Neural crest cell (in vitro differentiated cells): ENCODE measurements around the gene DUSP22. TPM values are rescaled to one million over a fixed set of nuclear protein-coding genes. Genes with fewer than 3 reads are reported as not detected.
A peak's percentile ranks its signal among the peaks of the same experiment; 100 is the strongest.
"Not testable (repeated sequence)": the region's sequence is repeated elsewhere in the genome, so short reads cannot be mapped to it uniquely, and the experiment has no call there.

ENCODE experiments used
- DNase-seq: peaks from one replicate; pipeline ENCODE4 v3.0.0; 2021; ENCODE audit warnings: low read depth, mixed read lengths, low spot score
- H3K27ac Mint-ChIP-seq: one replicate; pipeline ENCODE4 v1.8.0; 2021; ENCODE audit warnings: mild to moderate bottlenecking, mixed read lengths; ENCODE audit not compliant: unreplicated experiment
- H3K27me3 Mint-ChIP-seq: 2 replicates; pipeline ENCODE4 v1.8.0; 2021; ENCODE audit warnings: low read depth, mild to moderate bottlenecking, mixed read lengths
- H3K36me3 Mint-ChIP-seq: 2 replicates; pipeline ENCODE4 v1.8.0; 2021; ENCODE audit warnings: low read depth, mild to moderate bottlenecking, mixed read lengths
- H3K4me1 Mint-ChIP-seq: 2 replicates; pipeline ENCODE4 v1.8.0; 2021; ENCODE audit warnings: mixed read lengths
- H3K4me3 Mint-ChIP-seq: one replicate; pipeline ENCODE4 v1.8.0; 2021; ENCODE audit warnings: mild to moderate bottlenecking, mixed read lengths
- H3K9me3 Mint-ChIP-seq: 2 replicates; pipeline ENCODE4 v1.8.0; 2021; ENCODE audit warnings: mixed read lengths
- CTCF ChIP-seq: fragments of 200-600 bp; sonication (generic); conservative IDR thresholded peaks from 2 replicates; pipeline ENCODE4 v1.5.0; 2021; ENCODE audit warnings: antibody characterized with exemption, mild to moderate bottlenecking
- total RNA-seq: library from RNA; stranded (reverse); gene quantifications from 2 replicates; pipeline ENCODE4 v1.2.1, GENCODE V29; 2021

DUSP22 gene
- total RNA-seq, 1 donor from 2014 or later: 35.1 TPM

- Mint-ChIP-seq H3K9me3 (no peaks in the 10 kb centered on the region), H3K4me3 (no peak overlapping the region), H3K4me1 (no peaks in the 10 kb centered on the region), H3K36me3 (peaks cover 7% of the 10 kb centered on the region), H3K27ac (no peak overlapping the region), H3K27me3 (no peaks in the 10 kb centered on the region)
- TF ChIP-seq CTCF: no peak
- DNase-seq: no peak
These were observed 32.4 kb downstream of the DUSP22 start for GRCh38 chr6:324729-325125.

GRCh38 chr6:325161-325860 lies 33.0 kb downstream of the DUSP22 start:
- not testable (repeated sequence) for H3K9me3 Mint-ChIP-seq

GRCh38 chr6:326066-326465 lies 33.8 kb downstream of the DUSP22 start:
- H3K4me3 Mint-ChIP-seq, H3K27me3 Mint-ChIP-seq, H3K36me3 Mint-ChIP-seq, H3K27ac Mint-ChIP-seq, DNase-seq, H3K4me1 Mint-ChIP-seq, H3K9me3 Mint-ChIP-seq: not testable (repeated sequence)

More at GRCh38 chr6:325161-325860, 33.0 kb downstream of the DUSP22 start:
- not testable (repeated sequence) for H3K36me3 Mint-ChIP-seq, H3K4me3 Mint-ChIP-seq, H3K4me1 Mint-ChIP-seq, H3K27ac Mint-ChIP-seq, H3K27me3 Mint-ChIP-seq, DNase-seq

GRCh38 chr6:326896-327537 lies 34.7 kb downstream of the DUSP22 start:
- Mint-ChIP-seq H3K27me3 (no peaks in the 10 kb centered on the region), H3K27ac (peak overlapping the region; percentile 88), H3K9me3 (no peaks in the 10 kb centered on the region), H3K4me1 (no peaks in the 10 kb centered on the region), H3K4me3 (no peak overlapping the region), H3K36me3 (peaks cover 7% of the 10 kb centered on the region)
- DNase-seq: no peak
- no peak for TF ChIP-seq CTCF

GRCh38 chr6:327538-328116 lies 35.3 kb downstream of the DUSP22 start:
- H3K4me3 Mint-ChIP-seq: no peak overlapping the region
- DNase-seq: no peak
- peak overlapping the region; percentile 88 for H3K27ac Mint-ChIP-seq
- H3K9me3 Mint-ChIP-seq: no peaks in the 10 kb centered on the region
- H3K27me3 Mint-ChIP-seq: no peaks in the 10 kb centered on the region
- no peak for TF ChIP-seq CTCF
- H3K36me3 Mint-ChIP-seq: peaks cover 7% of the 10 kb centered on the region
- H3K4me1 Mint-ChIP-seq: no peaks in the 10 kb centered on the region

- Mint-ChIP-seq H3K27ac (no peak overlapping the region), H3K36me3 (peaks cover 7% of the 10 kb centered on the region), H3K4me1 (no peaks in the 10 kb centered on the region), H3K27me3 (no peaks in the 10 kb centered on the region), H3K9me3 (no peaks in the 10 kb centered on the region), H3K4me3 (no peak overlapping the region)
- TF ChIP-seq CTCF: no peak
- no peak for DNase-seq
These were observed 35.9 kb downstream of the DUSP22 start for GRCh38 chr6:328136-328670.
